Activated T-cell treated with anti-CD3 and anti-CD28 coated beads, Interleukin-2, amount 50 U/mL, for 4 hours (primary cell): ENCODE measurements around the gene NEK10. TPM values are rescaled to one million over a fixed set of nuclear protein-coding genes. Genes with fewer than 3 reads are reported as not detected.
A peak's percentile ranks its signal among the peaks of the same experiment; 100 is the strongest.
"Not testable (repeated sequence)": the region's sequence is repeated elsewhere in the genome, so short reads cannot be mapped to it uniquely, and the experiment has no call there.

Experiments
- ATAC-seq, 2 donors: fragments of 200-7000 bp; cut with Tn5 transposase; one replicate each; pipeline ENCODE4 v1.10.0; 2021
- DNase-seq: peaks from one replicate; pipeline ENCODE4 v3.0.0-alpha.2; 2020
- H3K27me3 Mint-ChIP-seq: one replicate; pipeline ENCODE4 v1.8.0; 2021; ENCODE audit warnings: low read depth, mixed read lengths
- H3K36me3 Mint-ChIP-seq: one replicate; pipeline ENCODE4 v1.8.0; 2022; ENCODE audit warnings: mixed read lengths; ENCODE audit not compliant: insufficient read depth
- H3K4me1 Mint-ChIP-seq: one replicate; pipeline ENCODE4 v1.8.0; 2021; ENCODE audit warnings: low read depth, mixed read lengths
- H3K4me3 Mint-ChIP-seq: one replicate; pipeline ENCODE4 v1.8.0; 2021; ENCODE audit warnings: mild to moderate bottlenecking, moderate library complexity, mixed read lengths
- H3K9me3 Mint-ChIP-seq: one replicate; pipeline ENCODE4 v1.8.0; 2021; ENCODE audit warnings: mixed read lengths
- total RNA-seq, 3 donors: library from RNA; stranded (reverse); gene quantifications; one replicate each; pipeline ENCODE4 v1.2.1, GENCODE V29; 2021

NEK10 gene
- under 1 TPM; 0.21 to 0.49 (median 0.28) TPM for total RNA-seq

GRCh38 chr3:27368831-27369607 is at the start of gene NEK10:
Gene NEK10 (minus strand): TSS chr3:27369383. CDS start chr3:27352882, 16,501 bp downstream.
- peaks cover 14% of the 10 kb centered on the region for H3K4me1 Mint-ChIP-seq
- H3K36me3 Mint-ChIP-seq, result no peaks in the 10 kb centered on the region
- H3K9me3 Mint-ChIP-seq, result no peaks in the 10 kb centered on the region
- H3K27me3 Mint-ChIP-seq, result no peaks in the 10 kb centered on the region
- DNase-seq (peak; percentile 89), ATAC-seq (peak; percentile 99)
- H3K4me3 Mint-ChIP-seq, result peak within 1 kb of the TSS; percentile 86

- no peaks in the 10 kb centered on the region for H3K27me3 Mint-ChIP-seq
- DNase-seq (no peak), ATAC-seq (no peak)
- no peaks in the 10 kb centered on the region for H3K9me3 Mint-ChIP-seq
- no peaks in the 10 kb centered on the region for H3K4me1 Mint-ChIP-seq
- H3K36me3 Mint-ChIP-seq, result peaks cover 34% of the 10 kb centered on the region
- H3K4me3 Mint-ChIP-seq, result no peak overlapping the region
Measured at GRCh38 chr3:27415202-27415601, 46.0 kb upstream of the NEK10 start.

- ATAC-seq (no peak), DNase-seq (no peak)
- no peaks in the 10 kb centered on the region for H3K9me3 Mint-ChIP-seq
- no peak overlapping the region for H3K4me3 Mint-ChIP-seq
- H3K27me3 Mint-ChIP-seq, result no peaks in the 10 kb centered on the region
- no peaks in the 10 kb centered on the region for H3K4me1 Mint-ChIP-seq
- peaks cover 34% of the 10 kb centered on the region for H3K36me3 Mint-ChIP-seq
Measured at GRCh38 chr3:27392950-27393679, 23.9 kb upstream of the NEK10 start.

- H3K4me1 Mint-ChIP-seq, ATAC-seq, H3K27me3 Mint-ChIP-seq, DNase-seq, H3K9me3 Mint-ChIP-seq, H3K4me3 Mint-ChIP-seq: not testable (repeated sequence)
- H3K36me3 Mint-ChIP-seq, result peaks cover 34% of the 10 kb centered on the region
Measured at GRCh38 chr3:27392414-27392813, 23.2 kb upstream of the NEK10 start.

GRCh38 chr3:27391796-27392195 is 22.6 kb upstream of the NEK10 start:
- H3K9me3 Mint-ChIP-seq, result no peaks in the 10 kb centered on the region
- no peak overlapping the region for H3K4me3 Mint-ChIP-seq
- H3K27me3 Mint-ChIP-seq, result no peaks in the 10 kb centered on the region
- ATAC-seq (no peak), DNase-seq (no peak)
- H3K4me1 Mint-ChIP-seq, result no peaks in the 10 kb centered on the region
- H3K36me3 Mint-ChIP-seq, result peaks cover 32% of the 10 kb centered on the region

- no peaks in the 10 kb centered on the region for H3K27me3 Mint-ChIP-seq
Measured at GRCh38 chr3:27387625-27388024, 18.4 kb upstream of the NEK10 start.

GRCh38 chr3:27385504-27385903 is 16.3 kb upstream of the NEK10 start:
- Mint-ChIP-seq H3K4me3 (no peak overlapping the region), H3K27me3 (no peaks in the 10 kb centered on the region), H3K9me3 (no peaks in the 10 kb centered on the region), H3K4me1 (no peaks in the 10 kb centered on the region), H3K36me3 (peaks cover 34% of the 10 kb centered on the region)
- no peak for ATAC-seq
- DNase-seq, result no peak

More at GRCh38 chr3:27387625-27388024, 18.4 kb upstream of the NEK10 start:
- no peaks in the 10 kb centered on the region for H3K9me3 Mint-ChIP-seq
- no peak for ATAC-seq
- DNase-seq, result no peak
- H3K36me3 Mint-ChIP-seq, result peaks cover 42% of the 10 kb centered on the region
- H3K4me3 Mint-ChIP-seq, result no peak overlapping the region
- no peaks in the 10 kb centered on the region for H3K4me1 Mint-ChIP-seq

- Mint-ChIP-seq H3K36me3 (peaks cover 34% of the 10 kb centered on the region), H3K9me3 (no peaks in the 10 kb centered on the region), H3K4me3 (no peak overlapping the region), H3K4me1 (no peaks in the 10 kb centered on the region), H3K27me3 (no peaks in the 10 kb centered on the region)
- DNase-seq, result no peak
- ATAC-seq, result no peak
Measured at GRCh38 chr3:27384191-27384590, 15.0 kb upstream of the NEK10 start.

- ATAC-seq (no peak), DNase-seq (no peak)
- Mint-ChIP-seq H3K4me3 (no peak overlapping the region), H3K27me3 (no peaks in the 10 kb centered on the region), H3K9me3 (no peaks in the 10 kb centered on the region), H3K36me3 (peaks cover 27% of the 10 kb centered on the region), H3K4me1 (peaks cover 4% of the 10 kb centered on the region)
Measured at GRCh38 chr3:27380433-27381357, 11.5 kb upstream of the NEK10 start.

- DNase-seq (no peak), ATAC-seq (no peak)
- Mint-ChIP-seq H3K27me3 (no peaks in the 10 kb centered on the region), H3K36me3 (peaks cover 21% of the 10 kb centered on the region), H3K9me3 (no peaks in the 10 kb centered on the region), H3K4me3 (no peak overlapping the region), H3K4me1 (peaks cover 4% of the 10 kb centered on the region)
Measured at GRCh38 chr3:27378331-27378730, 9.1 kb upstream of the NEK10 start.

GRCh38 chr3:27376109-27376772 is 7.1 kb upstream of the NEK10 start:
- no peak for DNase-seq
- no peak for ATAC-seq
- Mint-ChIP-seq H3K4me3 (no peak overlapping the region), H3K27me3 (no peaks in the 10 kb centered on the region), H3K4me1 (peaks cover 4% of the 10 kb centered on the region), H3K9me3 (no peaks in the 10 kb centered on the region), H3K36me3 (peaks cover 9% of the 10 kb centered on the region)

- DNase-seq (no peak), ATAC-seq (no peak)
- no peaks in the 10 kb centered on the region for H3K27me3 Mint-ChIP-seq
- no peaks in the 10 kb centered on the region for H3K9me3 Mint-ChIP-seq
- H3K36me3 Mint-ChIP-seq, result no peaks in the 10 kb centered on the region
- peaks cover 14% of the 10 kb centered on the region for H3K4me1 Mint-ChIP-seq
- H3K4me3 Mint-ChIP-seq, result no peak overlapping the region
Measured at GRCh38 chr3:27366062-27366591, 3.1 kb downstream of the NEK10 start.

- no peak for DNase-seq
- no peak overlapping the region for H3K4me3 Mint-ChIP-seq
- peaks cover 29% of the 10 kb centered on the region for H3K4me1 Mint-ChIP-seq
- no peaks in the 10 kb centered on the region for H3K9me3 Mint-ChIP-seq
- no peak for ATAC-seq
- H3K36me3 Mint-ChIP-seq, result no peaks in the 10 kb centered on the region
- H3K27me3 Mint-ChIP-seq, result no peaks in the 10 kb centered on the region
Measured at GRCh38 chr3:27360113-27361078, 8.8 kb downstream of the NEK10 start.
